Raji (cell line): Measurements from ENCODE around the gene RFTN1.
A peak's percentile ranks its signal among the peaks of the same experiment; 100 is the strongest.

ENCODE experiments used
- POLR2A ChIP-seq: IDR thresholded peaks from 2 replicates; pipeline ENCODE4 v1.6.1; 2011; ENCODE audit warnings: low read depth, low read length, control low read depth; ENCODE audit not compliant: insufficient read depth

RFTN1 gene

DNA sequence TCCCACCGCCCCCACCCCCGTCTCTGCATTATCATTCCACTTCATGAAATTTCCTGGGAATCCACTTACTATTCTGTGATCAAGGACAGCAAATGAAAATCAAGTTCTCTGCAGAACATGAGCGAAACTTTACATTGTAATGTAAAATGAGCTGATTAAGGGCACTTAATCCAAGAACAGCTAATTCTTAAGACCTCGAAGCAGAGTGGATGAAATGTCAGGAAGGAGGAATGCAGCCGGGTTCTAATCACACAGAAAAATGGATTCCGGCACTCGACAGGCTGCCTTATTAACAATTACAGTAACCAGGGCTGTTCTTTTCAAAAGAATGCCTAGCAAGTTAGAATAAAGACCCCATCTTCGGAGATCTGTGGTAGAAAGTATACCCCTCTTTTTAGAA is 57.5 kb downstream of the RFTN1 start:
- no peak for TF ChIP-seq POLR2A

GRCh38 chr3:16455001-16455400 is 58.5 kb downstream of the RFTN1 start:
- no peak for TF ChIP-seq POLR2A

DNA sequence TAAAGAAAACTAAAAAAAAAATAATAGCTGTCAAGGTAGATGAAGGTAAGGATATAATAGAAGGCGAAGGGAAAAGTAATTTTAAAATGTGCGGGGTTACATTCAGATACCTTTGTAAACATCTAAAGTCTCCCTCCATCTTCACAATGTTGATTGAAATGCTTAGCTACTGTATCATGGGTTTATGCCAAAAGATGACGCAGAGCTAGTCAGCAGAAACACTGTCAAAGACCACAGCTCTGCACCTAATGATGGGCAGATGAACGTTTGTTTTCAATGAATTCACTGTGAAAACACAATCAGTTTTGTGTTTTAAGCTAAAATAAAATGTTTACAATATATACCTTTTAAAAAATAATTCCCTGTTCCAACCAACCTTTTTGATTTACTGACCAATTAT is 61.2 kb downstream of the RFTN1 start:
- TF ChIP-seq POLR2A: no peak

DNA sequence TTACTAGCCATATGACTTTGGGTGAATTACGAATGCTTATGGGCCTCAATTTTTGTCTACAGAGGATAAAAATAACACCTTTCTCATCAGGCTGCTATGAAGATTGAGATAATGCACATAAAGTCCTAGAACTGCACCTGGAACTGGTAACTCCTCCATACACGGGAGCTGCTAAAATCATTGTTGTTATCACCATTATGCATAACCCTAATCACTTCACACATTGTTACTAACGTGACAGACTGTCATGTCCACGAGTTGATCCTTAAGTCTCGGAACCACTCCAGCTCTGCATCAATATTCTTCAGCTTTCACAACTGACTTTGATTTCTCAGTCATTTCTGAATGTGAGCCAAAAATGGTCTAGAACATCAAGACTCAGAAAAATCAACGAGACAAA is 64.1 kb downstream of the RFTN1 start:
- TF ChIP-seq POLR2A: no peak

GRCh38 chr3:16448639-16449070 is 64.8 kb downstream of the RFTN1 start:
- no peak for TF ChIP-seq POLR2A

- no peak for TF ChIP-seq POLR2A
Observed at GRCh38 chr3:16447135-16447534, 66.4 kb downstream of the RFTN1 start.

GRCh38 chr3:16444344-16444743 is 69.2 kb downstream of the RFTN1 start:
- TF ChIP-seq POLR2A: no peak

DNA sequence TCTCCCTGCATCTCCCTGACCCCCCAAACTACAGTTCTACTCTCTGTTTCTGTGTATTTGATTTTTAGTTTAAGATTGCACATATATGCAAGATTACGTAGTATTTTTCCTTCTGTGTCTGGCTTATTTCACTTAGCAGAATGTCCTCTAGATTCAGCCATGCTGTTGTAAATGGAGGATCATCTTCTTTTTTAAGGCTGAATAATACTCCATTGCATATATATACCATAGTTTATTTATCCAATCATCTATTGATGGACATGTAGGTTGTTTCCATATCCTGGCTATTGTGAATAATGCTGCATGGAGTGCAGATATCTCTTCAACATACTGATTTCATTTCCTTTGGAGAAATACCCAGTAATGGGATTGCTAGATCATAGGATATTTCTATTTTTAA is 70.8 kb downstream of the RFTN1 start:
- no peak for TF ChIP-seq POLR2A

DNA sequence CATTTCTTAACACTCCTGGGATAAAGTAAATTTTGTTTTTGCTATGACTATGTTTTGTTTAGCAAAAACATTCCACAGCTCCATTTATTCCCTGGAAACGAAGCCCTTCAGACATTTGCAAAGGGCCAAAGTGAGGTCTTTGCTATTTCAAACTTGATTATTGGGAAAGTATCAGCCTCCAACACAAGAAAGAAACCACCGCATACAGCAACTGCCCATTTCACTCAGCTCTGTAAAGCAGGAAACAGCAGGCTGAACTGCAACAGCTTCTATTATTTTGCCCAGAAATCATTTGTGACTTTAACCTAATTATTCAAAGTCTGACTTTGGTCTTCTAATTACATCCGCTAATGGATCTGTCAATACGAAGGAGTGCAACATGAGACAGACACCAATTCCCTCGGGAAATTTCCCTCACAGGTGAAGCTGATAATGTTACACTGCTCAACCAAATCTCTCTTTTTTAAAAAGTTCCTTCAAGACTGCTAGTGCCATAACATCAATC is 72.1 kb downstream of the RFTN1 start:
- no peak for TF ChIP-seq POLR2A

DNA sequence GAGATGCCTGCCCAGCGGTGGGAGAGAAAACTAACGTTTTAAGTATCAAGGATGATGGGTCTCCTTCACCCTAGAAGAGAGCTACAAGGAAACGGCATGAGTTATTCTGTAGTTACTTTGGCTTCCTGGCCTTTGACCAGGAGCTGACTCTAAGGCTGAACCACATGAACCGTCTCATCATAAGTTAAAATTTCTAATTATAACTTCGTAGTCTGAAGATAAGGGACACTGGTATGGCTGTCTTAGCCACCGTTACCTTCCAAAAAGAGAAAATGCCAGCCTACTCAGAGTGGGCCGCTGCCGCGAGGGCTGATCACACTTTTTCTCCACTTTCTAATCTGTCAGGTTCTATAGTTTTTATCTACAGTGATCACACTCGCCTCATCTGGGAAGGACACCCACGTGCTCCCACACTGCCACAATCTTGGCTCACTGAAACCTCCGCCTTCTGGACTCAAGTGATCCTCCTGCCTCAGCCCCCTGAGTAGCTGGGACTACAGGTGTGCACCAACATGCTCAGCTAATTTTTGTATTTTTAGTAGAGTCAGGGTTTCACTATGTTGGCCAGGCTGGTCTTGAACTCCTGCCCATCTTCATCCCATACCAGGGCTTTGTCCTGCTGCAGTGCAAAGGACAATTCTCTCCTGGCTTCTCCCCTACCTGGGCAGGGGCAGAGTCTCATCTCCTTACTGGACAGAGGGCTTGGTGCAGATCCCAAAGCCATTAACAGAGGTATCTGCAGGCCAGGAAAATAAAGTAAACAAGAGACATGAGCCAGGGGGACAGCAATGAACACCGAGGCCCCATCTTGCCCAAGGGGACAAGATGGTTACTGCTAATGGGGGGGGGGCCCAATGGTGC is 73.4 kb downstream of the RFTN1 start:
- no peak for TF ChIP-seq POLR2A

GRCh38 chr3:16439163-16439847 is 74.2 kb downstream of the RFTN1 start:
- no peak for TF ChIP-seq POLR2A

- no peak for TF ChIP-seq POLR2A
Observed at GRCh38 chr3:16437640-16438039, 75.9 kb downstream of the RFTN1 start.

- peak; percentile 46; the same call in 1 of the 2 replicates for TF ChIP-seq POLR2A
Observed at GRCh38 chr3:16433701-16434151, 79.8 kb downstream of the RFTN1 start.

- TF ChIP-seq POLR2A: no peak
Observed at GRCh38 chr3:16432714-16433113, 80.8 kb downstream of the RFTN1 start.

DNA sequence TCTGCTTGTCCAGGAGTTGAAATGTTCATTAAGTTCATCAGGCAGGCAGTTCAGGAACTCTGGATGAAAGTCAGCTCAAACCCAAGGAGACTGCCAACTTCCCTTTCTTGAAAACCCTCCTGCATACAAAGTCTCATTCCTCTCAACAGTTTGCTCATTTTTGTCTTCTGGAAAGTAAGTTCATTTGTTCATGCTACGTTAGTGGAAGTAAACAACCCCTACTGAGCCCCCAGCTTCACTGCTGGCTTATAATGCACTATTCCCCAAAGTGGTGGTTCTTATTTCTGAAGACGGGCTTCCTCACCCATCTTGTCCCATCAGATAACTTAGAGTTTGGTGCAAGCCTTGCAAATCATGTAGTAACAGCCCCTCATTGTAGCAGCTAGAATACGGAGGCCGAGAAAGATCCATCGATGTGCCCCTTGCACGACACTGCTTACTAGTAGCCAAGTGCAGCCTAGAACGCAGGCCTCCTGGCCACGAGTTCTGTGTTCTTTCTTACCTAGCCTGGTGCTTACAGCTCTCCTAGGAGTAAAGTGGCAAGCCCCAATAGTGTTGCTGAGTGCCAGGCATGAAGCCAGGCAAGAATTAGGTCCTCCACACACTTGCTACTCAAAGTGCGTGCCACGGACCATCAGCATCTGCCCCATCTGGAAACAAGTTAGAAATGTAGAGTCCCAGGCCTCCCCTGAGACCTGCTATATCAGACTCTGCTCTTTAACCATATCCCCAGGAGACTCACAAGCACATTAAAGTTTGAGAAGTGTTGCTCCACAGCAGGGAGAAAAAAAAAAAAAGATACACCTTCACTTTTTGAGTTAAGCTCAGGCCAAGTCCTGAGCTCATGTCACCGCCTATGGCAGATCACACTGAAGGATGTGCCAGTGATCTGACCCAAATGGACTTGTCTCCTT is 82.5 kb downstream of the RFTN1 start:
- TF ChIP-seq POLR2A: 0 out of 2 replicates have a peak, but pooled peaks have one; percentile 20

- TF ChIP-seq POLR2A: no peak
Observed at GRCh38 chr3:16429086-16429485, 84.4 kb downstream of the RFTN1 start.

- no peak for TF ChIP-seq POLR2A
Observed at GRCh38 chr3:16428612-16429011, 84.9 kb downstream of the RFTN1 start.
